ENCODE data around the gene TUBAL3. TPM values are rescaled to one million over a fixed set of nuclear protein-coding genes. Genes with fewer than 3 reads are reported as not detected.
A peak's percentile ranks its signal among the peaks of the same experiment; 100 is the strongest.

The TUBAL3 gene
- total and polyA plus RNA-seq, 9 of the 15 experiments (the other 6 are each of a cell fraction or from before 2014, with no cell fraction given) = 5.5 to 10.1 (median 6.9) TPM

- TF ChIP-seq JUN (IDR thresholded peaks at IDR 0.05; ENCODE audit: borderline replicate concordance, low read depth, low read length) (no peak), JUN (CRISPR knock-in tag; IDR thresholded peaks at IDR 0.05; ENCODE audit: borderline replicate concordance) (no peak), THRB (CRISPR knock-in tag; conservative IDR thresholded peaks at IDR 0.05) (no peak), OTX1 (CRISPR knock-in tag; IDR thresholded peaks at IDR 0.05) (no peak), ZC3H8 (IDR thresholded peaks at IDR 0.05) (no peak), ZNF707 (CRISPR knock-in tag; conservative IDR thresholded peaks at IDR 0.05) (no peak), HES1 (IDR thresholded peaks at IDR 0.05; ENCODE audit: low read depth) (no peak), LCOR (CRISPR knock-in tag; IDR thresholded peaks at IDR 0.05) (no peak), SMARCC2 (IDR thresholded peaks at IDR 0.05; ENCODE audit: low read depth) (no peak), HDAC2 (IDR thresholded peaks at IDR 0.05) (peak; percentile 38; the same call in 1 of the 2 replicates), ZNF174 (CRISPR knock-in tag; IDR thresholded peaks at IDR 0.05) (no peak), POLR3G (IDR thresholded peaks at IDR 0.05; ENCODE audit: extremely low read depth, insufficient read length, insufficient replicate concordance) (no peak), ZBTB26 (CRISPR knock-in tag; IDR thresholded peaks at IDR 0.05) (no peak), SMC3 (conservative IDR thresholded peaks at IDR 0.05; ENCODE audit: insufficient read depth, low read depth, low read length) (no peak), RAD51 (IDR thresholded peaks at IDR 0.05; ENCODE audit: borderline replicate concordance, low read depth) (no peak), MTA2 (IDR thresholded peaks at IDR 0.05; ENCODE audit: low read depth) (no peak), CREBBP (IDR thresholded peaks at IDR 0.05; ENCODE audit: low read depth, low read length) (no peak), ZNF41 (CRISPR knock-in tag; conservative IDR thresholded peaks at IDR 0.05) (no peak), HNRNPUL1 (IDR thresholded peaks at IDR 0.05; ENCODE audit: low read length) (no peak), SIN3A (IDR thresholded peaks at IDR 0.05; ENCODE audit: borderline replicate concordance in 2 of 2, control insufficient read depth in 1 of 2, low read depth in 2 of 2, low read length in 2 of 2) (0 out of 4 replicates have a peak, but pooled peaks of 1 of the 2 experiments have one; percentile 33), ZNF551 (CRISPR knock-in tag; IDR thresholded peaks at IDR 0.05) (no peak), YY1 (IDR thresholded peaks at IDR 0.05; ENCODE audit: borderline replicate concordance in 1 of 3, control insufficient read depth in 1 of 3, extremely low read depth in 1 of 3, insufficient read depth in 3 of 3, insufficient read length in 1 of 3, insufficient replicate concordance in 2 of 3, low read depth in 1 of 3, low read length in 2 of 3) (peak in 1 of 3 experiments; percentile 16)
Observed at GRCh38 chr10:5404208-5405041, at the start of gene TUBAL3 (continued).

All from K562 (cell line).